GM23248 (cell line): ENCODE measurements around the gene ARL6IP4.

Experiments
- EZH2 ChIP-seq: fragments of 200-600 bp; sonication (generic); IDR thresholded peaks from 2 replicates; pipeline ENCODE4 v1.6.1; 2018; ENCODE audit warnings: antibody characterized with exemption, mild to moderate bottlenecking; ENCODE audit not compliant: insufficient read depth, poor library complexity, severe bottlenecking
- EZH2phosphoT487 ChIP-seq: fragments of 200-600 bp; sonication (generic); IDR thresholded peaks from 2 replicates; pipeline ENCODE4 v1.6.1; 2018; ENCODE audit warnings: antibody characterized with exemption, moderate library complexity, mild to moderate bottlenecking, low read depth; ENCODE audit not compliant: insufficient read depth

DNA sequence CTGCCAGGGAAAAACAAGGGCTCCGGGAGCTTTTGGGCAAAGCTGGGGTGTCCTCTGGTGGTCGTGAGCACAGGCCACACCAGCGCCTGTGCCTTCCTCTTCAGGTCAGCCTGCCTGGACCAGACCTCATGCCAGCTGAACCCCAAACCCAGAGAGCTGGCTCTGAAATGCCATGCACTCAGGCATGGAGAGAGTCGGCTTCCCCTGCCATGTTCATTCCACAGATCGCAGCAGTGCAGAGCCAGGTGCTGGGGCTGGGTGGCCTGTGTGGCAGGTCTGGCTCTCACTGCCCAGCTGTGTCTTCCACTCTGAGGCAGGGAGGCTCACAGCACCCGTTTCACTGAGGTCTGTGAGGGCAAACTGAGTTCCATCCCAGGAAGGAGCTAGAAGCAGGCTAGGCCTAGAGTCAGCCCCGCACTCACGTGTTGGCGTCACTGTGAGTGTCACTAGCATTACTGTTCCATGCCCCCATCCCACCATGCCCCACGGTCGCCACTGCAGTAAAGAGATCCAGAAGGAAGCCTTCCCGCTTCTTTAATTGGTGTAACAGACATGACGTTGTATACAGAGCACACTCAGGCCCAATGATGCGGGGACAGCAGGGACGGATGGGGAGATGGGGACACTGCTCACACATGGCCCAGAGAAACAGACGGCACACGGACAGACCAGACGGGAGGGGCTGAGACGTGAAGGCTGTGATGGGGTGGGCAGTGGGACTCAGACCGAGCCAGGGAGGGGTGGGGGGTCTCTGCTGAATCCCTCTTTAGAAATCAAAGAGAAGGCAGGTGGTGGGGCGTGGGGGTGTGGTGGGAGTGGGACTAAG lies 2.7 kb downstream of the ARL6IP4 start:
- no peak for TF ChIP-seq EZH2
- no peak for TF ChIP-seq EZH2phosphoT487
